HCT116 (cell line): Measurements from ENCODE around the gene MISP. TPM values are rescaled to one million over a fixed set of nuclear protein-coding genes. Genes with fewer than 3 reads are reported as not detected.

ENCODE experiments used
- ATAC-seq: fragments of 200-7000 bp; cut with Tn5 transposase; 2 replicates; pipeline ENCODE4 v1.9.1; 2020; ENCODE audit warnings: mild to moderate bottlenecking, moderate library complexity
- BruUV-seq: library from RNA; stranded (reverse); fragments of 400-500 nt; replicated peaks from 2 replicates; lab custom pipeline; 2021; lab: Mats Ljungman, UMichigan
- CTCF ChIA-PET: fragments of 300-600 bp; sonication (Branson Sonifier 250); formaldehyde crosslinking; loops from one replicate; lab custom pipeline; 2021; ENCODE audit warnings: antibody characterized with exemption; lab: Charles Lee
- POLR2A ChIA-PET: fragments of 300-600, 350-600 bp; sonication (Branson Sonifier 250); formaldehyde crosslinking; loops from one replicate; lab custom pipeline; 2021; ENCODE audit warnings: antibody characterized with exemption; lab: Charles Lee
- RAD21 ChIA-PET, 2 experiments: fragments of 300-600 bp; sonication (Branson Sonifier 250); formaldehyde crosslinking; loops; one replicate each; lab custom pipeline; 2023; ENCODE audit warnings: low total read pairs in 2 of 2; ENCODE audit not compliant: uncharacterized antibody in 2 of 2, unreplicated experiment in 2 of 2, low non-redundant PET in 1 of 2; lab: Charles Lee
- DNase-seq: peaks from one replicate; pipeline ENCODE4 v3.0.0-alpha.2; 2010; ENCODE audit warnings: low read depth, low spot score
- H2AFZ ChIP-seq: fragments of 200-600 bp; shearing (Covaris generic), sonication (generic); 2 replicates; pipeline ENCODE4 v1.6.1; 2017; ENCODE audit warnings: low read depth, mixed run types, mixed read lengths, antibody characterized with exemption, low read length; ENCODE audit not compliant: poor library complexity, severe bottlenecking
- H3K27ac ChIP-seq: 2 replicates; pipeline ENCODE4 v1.5.1; 2012; ENCODE audit warnings: low read depth, low read length
- H3K27me3 ChIP-seq: fragments of 200-600 bp; sonication (generic); 2 replicates; pipeline ENCODE4 v1.6.1; 2016; ENCODE audit warnings: mixed run types, low read length, mixed read lengths; ENCODE audit not compliant: insufficient read depth
- H3K36me3 ChIP-seq, 2 experiments: fragments of 200-500 bp in 1 of 2; fragments of 200-600 bp in 1 of 2; sonication (Bioruptor generic) in 1 of 2; sonication (generic) in 1 of 2; 2 replicates each; pipeline versions ENCODE4 v1.5.1 to v1.6.1; 2014 to 2016; ENCODE audit warnings: low read length in 2 of 2, inconsistent platforms in 1 of 2, mixed read lengths in 1 of 2, mixed run types in 1 of 2; ENCODE audit not compliant: insufficient read depth in 2 of 2, control insufficient read depth in 1 of 2
- H3K4me1 ChIP-seq, 2 experiments: fragments of 200-600 bp in 1 of 2; sonication (generic) in 1 of 2; 2 replicates each; pipeline versions ENCODE4 v1.5.1 to v1.6.1; 2012 to 2017; ENCODE audit warnings: low read length in 2 of 2, inconsistent platforms in 1 of 2, mild to moderate bottlenecking in 1 of 2, mixed read lengths in 1 of 2, mixed run types in 1 of 2, moderate library complexity in 1 of 2; ENCODE audit not compliant: insufficient read depth in 2 of 2, control insufficient read depth in 1 of 2
- H3K4me2 ChIP-seq: fragments of 200-600 bp; sonication (generic); 2 replicates; pipeline ENCODE4 v1.6.1; 2017; ENCODE audit warnings: mixed run types, low read length, mixed read lengths
- H3K4me3 ChIP-seq, 2 experiments: fragments of 200-600 bp in 1 of 2; sonication (generic) in 1 of 2; replicated peaks in 1 of 2; 2 replicates each; pipeline ENCODE4 v1.5.1; 2011 to 2016; ENCODE audit warnings: low read length in 2 of 2, control low read depth in 1 of 2, low read depth in 1 of 2, mild to moderate bottlenecking in 1 of 2, mixed read lengths in 1 of 2, mixed run types in 1 of 2
- H3K79me2 ChIP-seq: fragments of 200-600 bp; sonication (generic); 2 replicates; pipeline ENCODE4 v1.6.1; 2017; ENCODE audit warnings: mild to moderate bottlenecking, mixed run types, low read length, moderate library complexity, mixed read lengths; ENCODE audit not compliant: insufficient read depth
- H3K9ac ChIP-seq: fragments of 200-600 bp; sonication (generic); 2 replicates; pipeline ENCODE4 v1.6.1; 2016; ENCODE audit warnings: low read length, mixed read lengths
- H3K9me2 ChIP-seq: fragments of 200-600 bp; sonication (generic), shearing (Covaris generic); 2 replicates; pipeline ENCODE4 v1.6.1; 2017; ENCODE audit warnings: mixed run types, mild to moderate bottlenecking, moderate library complexity; ENCODE audit not compliant: insufficient read depth
- H3K9me3 ChIP-seq, 2 experiments: fragments of 200-500 bp in 1 of 2; fragments of 200-600 bp in 1 of 2; sonication (Bioruptor generic) in 1 of 2; sonication (generic) in 1 of 2; 2 replicates each; pipeline ENCODE4 v1.6.1; 2014 to 2017; ENCODE audit warnings: low read length in 2 of 2, mixed read lengths in 2 of 2, inconsistent platforms in 1 of 2, low read depth in 1 of 2, mild to moderate bottlenecking in 1 of 2, mixed run types in 1 of 2, moderate library complexity in 1 of 2; ENCODE audit not compliant: control insufficient read depth in 1 of 2, insufficient read depth in 1 of 2
- H4K20me1 ChIP-seq: fragments of 200-600 bp; sonication (generic), shearing (Covaris generic); 2 replicates; pipeline ENCODE4 v1.6.1; 2017; ENCODE audit warnings: mixed run types, mild to moderate bottlenecking, moderate library complexity; ENCODE audit not compliant: insufficient read depth
- CBX3 ChIP-seq: IDR thresholded peaks from 2 replicates; pipeline ENCODE4 v1.6.1; 2012; ENCODE audit warnings: low read depth
- EGR1 ChIP-seq: IDR thresholded peaks from 2 replicates; pipeline ENCODE4 v1.6.1; 2012; ENCODE audit warnings: low read depth
- EZH2 ChIP-seq: fragments of 200-600 bp; sonication (generic); IDR thresholded peaks from 2 replicates; pipeline ENCODE4 v1.6.1; 2017; ENCODE audit warnings: antibody characterized with exemption, mixed run types
- EZH2phosphoT487 ChIP-seq: fragments of 200-600 bp; IDR thresholded peaks from 2 replicates; pipeline ENCODE4 v1.6.1; 2018; ENCODE audit warnings: antibody characterized with exemption, borderline replicate concordance
- JUND ChIP-seq: IDR thresholded peaks from 2 replicates; pipeline ENCODE4 v1.6.1; 2012
- POLR2A ChIP-seq: IDR thresholded peaks from 2 replicates; pipeline ENCODE4 v1.7.0; 2011; ENCODE audit warnings: borderline replicate concordance; ENCODE audit not compliant: insufficient read depth, insufficient read length; ENCODE audit errors: extremely low read depth
- SP1 ChIP-seq: IDR thresholded peaks from 2 replicates; pipeline ENCODE4 v1.6.1; 2012; ENCODE audit warnings: low read depth
- SRF ChIP-seq: IDR thresholded peaks from 2 replicates; pipeline ENCODE4 v1.6.1; 2012; ENCODE audit warnings: low read depth
- intact Hi-C: fragments of 100-400 bp; cut with micrococcal nuclease; formaldehyde crosslinking; loops from 2 replicates; pipeline ENCODE4 v1.10.0; 2022
- total RNA-seq: library from RNA; stranded (reverse); gene quantifications from one replicate; pipeline ENCODE4 v1.2.1, GENCODE V29; 2021; ENCODE audit not compliant: unreplicated experiment
- TF ChIP-seq, protein P1 (sequence below): IDR thresholded peaks from 2 replicates; pipeline ENCODE4 v1.6.1; 2011; ENCODE audit warnings: mild to moderate bottlenecking, low read length, moderate library complexity; ENCODE audit not compliant: insufficient replicate concordance; ENCODE audit errors: extremely low read depth
- TF ChIP-seq, protein P2 (sequence below): IDR thresholded peaks from 2 replicates; pipeline ENCODE4 v1.6.1; 2012
- TF ChIP-seq, protein P3 (sequence below), 3 experiments: fragments of 200-600 bp in 1 of 3; sonication (generic) in 1 of 3; IDR thresholded peaks in 2 of 3; conservative IDR thresholded peaks in 1 of 3; 2 replicates each; pipeline ENCODE4 v1.5.1; 2012 to 2017; ENCODE audit warnings: low read depth in 2 of 3, low read length in 2 of 3, antibody characterized with exemption in 1 of 3, borderline replicate concordance in 1 of 3, control low read depth in 1 of 3, mild to moderate bottlenecking in 1 of 3, mixed read lengths in 1 of 3, mixed run types in 1 of 3, moderate library complexity in 1 of 3; ENCODE audit not compliant: insufficient read depth in 1 of 3
- TF ChIP-seq, protein P4 (sequence below): IDR thresholded peaks from 2 replicates; pipeline ENCODE4 v1.6.1; 2012; ENCODE audit warnings: low read depth

Gene MISP
- total RNA-seq, 1 experiment from 2014 or later, result 38.2 TPM

DNA sequence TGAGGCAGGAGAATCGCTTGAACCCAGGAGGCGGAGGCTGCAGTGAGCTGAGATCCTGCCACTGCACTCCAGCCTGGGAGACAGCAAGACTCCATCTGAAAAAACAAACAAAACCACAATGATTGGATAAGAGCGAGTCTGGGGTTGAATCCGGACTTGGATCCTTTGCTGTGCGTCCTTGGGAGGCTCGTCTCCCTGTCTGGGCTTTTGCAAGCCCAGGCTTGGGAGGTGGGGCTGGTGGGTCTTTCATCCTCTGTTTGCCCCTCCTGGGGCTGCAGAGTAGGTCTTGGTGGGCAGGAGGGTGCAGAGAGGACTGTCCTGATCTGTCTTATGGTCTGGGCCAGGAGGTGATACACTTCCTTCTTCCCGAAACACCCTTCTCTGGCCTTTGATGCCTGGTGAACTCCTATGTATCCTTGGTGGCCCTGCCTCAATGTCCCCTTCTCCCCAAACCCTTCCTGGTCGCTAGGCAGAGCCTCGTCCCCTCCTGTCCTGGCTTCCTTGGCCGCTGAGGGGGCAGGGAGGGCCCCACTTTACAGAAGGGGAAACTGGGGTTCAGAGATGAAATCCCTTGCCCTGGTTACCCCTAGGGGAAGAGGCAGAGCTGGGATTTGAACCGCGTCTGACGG, 25.3 kb upstream of the MISP start:
- H3K27me3 ChIP-seq, result no peaks in the 10 kb centered on the region
- POLR2A ChIA-PET, result no interaction called here
- no peak overlapping the region for H3K27ac ChIP-seq
- peaks cover 11 to 14% of the 10 kb centered on the region in 2 experiments for H3K4me1 ChIP-seq
- no peak overlapping the region for H3K9ac ChIP-seq
- CTCF ChIA-PET, result no interaction called here
- no peak overlapping the region for H3K4me3 ChIP-seq
- DNase-seq (no peak), ATAC-seq (no peak)
- BruUV-seq, result no TSS peak
- H3K9me2 ChIP-seq, result no peaks in the 10 kb centered on the region
- H2AFZ ChIP-seq, result no peak overlapping the region
- no peaks in the 10 kb centered on the region for H4K20me1 ChIP-seq
- TF ChIP-seq EZH2 (no peak), SP1 (no peak), SRF (no peak), EZH2phosphoT487 (no peak), EGR1 (no peak), POLR2A (no peak), JUND (no peak), CBX3 (no peak)
- TF ChIP-seq, protein P1, sequence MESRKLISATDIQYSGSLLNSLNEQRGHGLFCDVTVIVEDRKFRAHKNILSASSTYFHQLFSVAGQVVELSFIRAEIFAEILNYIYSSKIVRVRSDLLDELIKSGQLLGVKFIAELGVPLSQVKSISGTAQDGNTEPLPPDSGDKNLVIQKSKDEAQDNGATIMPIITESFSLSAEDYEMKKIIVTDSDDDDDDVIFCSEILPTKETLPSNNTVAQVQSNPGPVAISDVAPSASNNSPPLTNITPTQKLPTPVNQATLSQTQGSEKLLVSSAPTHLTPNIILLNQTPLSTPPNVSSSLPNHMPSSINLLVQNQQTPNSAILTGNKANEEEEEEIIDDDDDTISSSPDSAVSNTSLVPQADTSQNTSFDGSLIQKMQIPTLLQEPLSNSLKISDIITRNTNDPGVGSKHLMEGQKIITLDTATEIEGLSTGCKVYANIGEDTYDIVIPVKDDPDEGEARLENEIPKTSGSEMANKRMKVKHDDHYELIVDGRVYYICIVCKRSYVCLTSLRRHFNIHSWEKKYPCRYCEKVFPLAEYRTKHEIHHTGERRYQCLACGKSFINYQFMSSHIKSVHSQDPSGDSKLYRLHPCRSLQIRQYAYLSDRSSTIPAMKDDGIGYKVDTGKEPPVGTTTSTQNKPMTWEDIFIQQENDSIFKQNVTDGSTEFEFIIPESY, result no peak
- TF ChIP-seq, protein P2, sequence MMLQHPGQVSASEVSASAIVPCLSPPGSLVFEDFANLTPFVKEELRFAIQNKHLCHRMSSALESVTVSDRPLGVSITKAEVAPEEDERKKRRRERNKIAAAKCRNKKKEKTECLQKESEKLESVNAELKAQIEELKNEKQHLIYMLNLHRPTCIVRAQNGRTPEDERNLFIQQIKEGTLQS, result no peak
- TF ChIP-seq, protein P3, sequence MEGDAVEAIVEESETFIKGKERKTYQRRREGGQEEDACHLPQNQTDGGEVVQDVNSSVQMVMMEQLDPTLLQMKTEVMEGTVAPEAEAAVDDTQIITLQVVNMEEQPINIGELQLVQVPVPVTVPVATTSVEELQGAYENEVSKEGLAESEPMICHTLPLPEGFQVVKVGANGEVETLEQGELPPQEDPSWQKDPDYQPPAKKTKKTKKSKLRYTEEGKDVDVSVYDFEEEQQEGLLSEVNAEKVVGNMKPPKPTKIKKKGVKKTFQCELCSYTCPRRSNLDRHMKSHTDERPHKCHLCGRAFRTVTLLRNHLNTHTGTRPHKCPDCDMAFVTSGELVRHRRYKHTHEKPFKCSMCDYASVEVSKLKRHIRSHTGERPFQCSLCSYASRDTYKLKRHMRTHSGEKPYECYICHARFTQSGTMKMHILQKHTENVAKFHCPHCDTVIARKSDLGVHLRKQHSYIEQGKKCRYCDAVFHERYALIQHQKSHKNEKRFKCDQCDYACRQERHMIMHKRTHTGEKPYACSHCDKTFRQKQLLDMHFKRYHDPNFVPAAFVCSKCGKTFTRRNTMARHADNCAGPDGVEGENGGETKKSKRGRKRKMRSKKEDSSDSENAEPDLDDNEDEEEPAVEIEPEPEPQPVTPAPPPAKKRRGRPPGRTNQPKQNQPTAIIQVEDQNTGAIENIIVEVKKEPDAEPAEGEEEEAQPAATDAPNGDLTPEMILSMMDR (IDR thresholded peaks at IDR 0.05 in 2 of 3, conservative IDR thresholded peaks at IDR 0.05 in 1 of 3; ENCODE audit: borderline replicate concordance in 1 of 3, insufficient read depth in 1 of 3, low read depth in 2 of 3, low read length in 2 of 3), result no peak
- TF ChIP-seq, protein P4, sequence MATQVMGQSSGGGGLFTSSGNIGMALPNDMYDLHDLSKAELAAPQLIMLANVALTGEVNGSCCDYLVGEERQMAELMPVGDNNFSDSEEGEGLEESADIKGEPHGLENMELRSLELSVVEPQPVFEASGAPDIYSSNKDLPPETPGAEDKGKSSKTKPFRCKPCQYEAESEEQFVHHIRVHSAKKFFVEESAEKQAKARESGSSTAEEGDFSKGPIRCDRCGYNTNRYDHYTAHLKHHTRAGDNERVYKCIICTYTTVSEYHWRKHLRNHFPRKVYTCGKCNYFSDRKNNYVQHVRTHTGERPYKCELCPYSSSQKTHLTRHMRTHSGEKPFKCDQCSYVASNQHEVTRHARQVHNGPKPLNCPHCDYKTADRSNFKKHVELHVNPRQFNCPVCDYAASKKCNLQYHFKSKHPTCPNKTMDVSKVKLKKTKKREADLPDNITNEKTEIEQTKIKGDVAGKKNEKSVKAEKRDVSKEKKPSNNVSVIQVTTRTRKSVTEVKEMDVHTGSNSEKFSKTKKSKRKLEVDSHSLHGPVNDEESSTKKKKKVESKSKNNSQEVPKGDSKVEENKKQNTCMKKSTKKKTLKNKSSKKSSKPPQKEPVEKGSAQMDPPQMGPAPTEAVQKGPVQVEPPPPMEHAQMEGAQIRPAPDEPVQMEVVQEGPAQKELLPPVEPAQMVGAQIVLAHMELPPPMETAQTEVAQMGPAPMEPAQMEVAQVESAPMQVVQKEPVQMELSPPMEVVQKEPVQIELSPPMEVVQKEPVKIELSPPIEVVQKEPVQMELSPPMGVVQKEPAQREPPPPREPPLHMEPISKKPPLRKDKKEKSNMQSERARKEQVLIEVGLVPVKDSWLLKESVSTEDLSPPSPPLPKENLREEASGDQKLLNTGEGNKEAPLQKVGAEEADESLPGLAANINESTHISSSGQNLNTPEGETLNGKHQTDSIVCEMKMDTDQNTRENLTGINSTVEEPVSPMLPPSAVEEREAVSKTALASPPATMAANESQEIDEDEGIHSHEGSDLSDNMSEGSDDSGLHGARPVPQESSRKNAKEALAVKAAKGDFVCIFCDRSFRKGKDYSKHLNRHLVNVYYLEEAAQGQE, result no peak
- RAD21 ChIA-PET, result no interaction called here
- no peaks in the 10 kb centered on the region for H3K9me3 ChIP-seq
- H3K79me2 ChIP-seq, result no peaks in the 10 kb centered on the region
- H3K4me2 ChIP-seq, result no peak overlapping the region
- intact Hi-C loops, result no loop called here
- H3K36me3 ChIP-seq, result no peaks in the 10 kb centered on the region; a peak in 1 of 4 replicates
